22Rv1 (cell line): ENCODE measurements around the gene FBXO48.

Experiments used
- ZFX ChIP-seq: fragments of 450-650 bp; IDR thresholded peaks from 2 replicates; pipeline ENCODE4 v1.6.1; 2017; ENCODE audit warnings: antibody characterized with exemption, borderline replicate concordance
- TF ChIP-seq, protein P1 (sequence below): fragments of 450-650 bp; IDR thresholded peaks from 2 replicates; pipeline ENCODE4 v1.5.1; 2017; ENCODE audit warnings: mild to moderate bottlenecking

DNA sequence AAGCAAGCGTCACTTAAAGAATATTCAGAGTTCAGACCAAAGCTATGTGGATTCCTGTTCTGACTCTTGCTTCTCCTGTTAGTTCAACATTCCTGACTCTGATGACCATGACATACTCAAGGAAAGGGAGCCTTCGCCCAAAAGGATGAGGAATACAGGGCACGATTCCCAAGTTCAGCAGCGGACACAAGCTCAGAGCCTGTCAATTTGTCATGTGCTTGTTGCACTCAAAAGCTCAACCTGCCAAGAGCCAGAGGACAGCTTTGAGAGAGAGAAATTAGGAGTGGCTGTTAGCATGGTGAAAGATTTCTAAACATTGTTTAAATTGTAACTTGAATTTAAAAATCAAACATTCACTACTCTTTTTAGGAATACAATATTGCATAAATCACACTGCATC is 33.6 kb upstream of the FBXO48 start:
- TF ChIP-seq, protein P1, sequence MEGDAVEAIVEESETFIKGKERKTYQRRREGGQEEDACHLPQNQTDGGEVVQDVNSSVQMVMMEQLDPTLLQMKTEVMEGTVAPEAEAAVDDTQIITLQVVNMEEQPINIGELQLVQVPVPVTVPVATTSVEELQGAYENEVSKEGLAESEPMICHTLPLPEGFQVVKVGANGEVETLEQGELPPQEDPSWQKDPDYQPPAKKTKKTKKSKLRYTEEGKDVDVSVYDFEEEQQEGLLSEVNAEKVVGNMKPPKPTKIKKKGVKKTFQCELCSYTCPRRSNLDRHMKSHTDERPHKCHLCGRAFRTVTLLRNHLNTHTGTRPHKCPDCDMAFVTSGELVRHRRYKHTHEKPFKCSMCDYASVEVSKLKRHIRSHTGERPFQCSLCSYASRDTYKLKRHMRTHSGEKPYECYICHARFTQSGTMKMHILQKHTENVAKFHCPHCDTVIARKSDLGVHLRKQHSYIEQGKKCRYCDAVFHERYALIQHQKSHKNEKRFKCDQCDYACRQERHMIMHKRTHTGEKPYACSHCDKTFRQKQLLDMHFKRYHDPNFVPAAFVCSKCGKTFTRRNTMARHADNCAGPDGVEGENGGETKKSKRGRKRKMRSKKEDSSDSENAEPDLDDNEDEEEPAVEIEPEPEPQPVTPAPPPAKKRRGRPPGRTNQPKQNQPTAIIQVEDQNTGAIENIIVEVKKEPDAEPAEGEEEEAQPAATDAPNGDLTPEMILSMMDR = no peak
- TF ChIP-seq ZFX = no peak
